ENCODE measurements around the gene FOXP2.
"Not testable (repeated sequence)": the region's sequence is repeated elsewhere in the genome, so short reads cannot be mapped to it uniquely, and the experiment has no call there.

FOXP2 gene

DNA sequence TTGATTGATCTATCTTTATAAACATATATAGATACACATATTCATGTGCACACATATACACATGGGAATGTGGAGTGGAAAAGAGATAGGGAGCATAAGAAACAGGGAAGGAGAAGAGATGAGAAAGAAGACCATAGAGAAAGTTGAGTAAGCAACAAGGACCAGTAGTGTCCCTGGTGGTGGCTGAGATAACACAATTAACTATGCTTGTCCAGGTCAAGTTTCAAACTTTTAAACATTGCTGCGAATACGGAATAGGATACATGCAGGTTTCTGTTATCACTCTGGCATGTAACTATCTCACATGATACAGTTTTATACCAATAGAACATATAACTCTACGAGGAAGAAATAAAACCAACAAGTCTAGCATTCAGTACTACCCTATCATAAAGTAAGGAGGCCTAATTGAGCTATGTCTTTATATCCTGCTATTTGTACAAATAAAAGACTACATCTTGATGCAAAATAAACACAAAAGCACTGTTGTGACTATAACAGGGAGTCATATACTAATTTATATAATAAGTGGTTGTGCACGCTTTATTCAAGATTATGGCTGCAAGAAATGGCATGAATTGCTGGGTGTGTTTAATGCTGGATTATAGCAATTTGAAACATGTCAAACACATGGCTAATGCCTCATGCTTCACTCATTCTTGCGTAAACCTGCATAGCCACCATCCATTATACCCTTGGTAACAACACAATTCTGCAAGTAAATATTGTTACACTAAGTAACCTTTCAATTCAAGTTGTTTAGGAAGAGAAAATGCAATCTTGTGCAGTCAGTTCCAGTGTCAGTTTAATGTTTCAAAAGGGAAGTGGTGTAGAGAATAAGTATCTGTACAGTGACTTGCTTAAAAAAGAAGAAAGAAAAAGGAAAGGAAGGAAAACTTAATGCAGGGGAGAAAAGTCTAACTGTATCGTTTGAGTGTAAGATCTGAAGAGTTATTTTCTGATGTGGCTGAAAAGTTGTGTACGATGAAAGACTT, 8.2 kb downstream of the FOXP2 start:
- DNase-seq: no peak

- DNase-seq: no peak
These were observed 11.8 kb downstream of the FOXP2 start for GRCh38 chr7:114426382-114426781.

DNA sequence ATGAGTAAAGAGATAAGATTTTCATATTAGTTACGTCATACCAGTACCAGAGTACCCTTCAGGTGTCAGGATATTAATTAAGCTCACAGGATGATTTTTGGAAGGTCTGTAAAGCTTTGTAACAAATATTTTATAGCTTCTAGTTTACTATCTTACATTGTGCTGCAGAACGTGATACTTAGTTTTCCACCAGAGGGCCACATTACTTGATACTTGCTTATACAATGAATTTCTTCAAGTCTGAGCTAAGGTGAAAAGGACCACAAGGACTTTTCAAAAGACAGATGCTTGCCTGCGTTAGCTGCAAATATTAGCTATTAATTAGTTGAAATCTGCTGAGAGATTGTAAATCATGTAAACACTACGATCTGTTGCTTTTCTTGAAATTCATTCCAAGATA, 12.2 kb downstream of the FOXP2 start:
- no peak for DNase-seq

DNA sequence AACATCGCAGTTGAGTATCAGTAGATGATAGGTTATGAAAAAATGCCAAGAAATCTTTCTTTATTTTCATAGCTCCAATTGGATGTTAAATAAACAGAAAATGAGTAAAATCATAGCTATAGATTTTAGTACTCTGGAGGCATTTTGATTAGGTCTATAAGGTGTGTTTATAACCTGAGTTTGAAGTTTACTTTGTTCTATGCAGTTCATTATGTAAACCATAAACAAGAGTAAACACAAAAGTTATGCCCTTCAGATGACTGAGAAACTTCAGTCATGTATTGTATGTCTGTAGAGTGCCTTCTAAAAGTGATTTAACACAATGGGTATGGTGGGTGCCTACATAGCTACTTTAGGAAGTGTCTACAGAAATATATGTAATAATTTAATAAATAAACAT, 13.6 kb downstream of the FOXP2 start:
- DNase-seq: no peak

DNA sequence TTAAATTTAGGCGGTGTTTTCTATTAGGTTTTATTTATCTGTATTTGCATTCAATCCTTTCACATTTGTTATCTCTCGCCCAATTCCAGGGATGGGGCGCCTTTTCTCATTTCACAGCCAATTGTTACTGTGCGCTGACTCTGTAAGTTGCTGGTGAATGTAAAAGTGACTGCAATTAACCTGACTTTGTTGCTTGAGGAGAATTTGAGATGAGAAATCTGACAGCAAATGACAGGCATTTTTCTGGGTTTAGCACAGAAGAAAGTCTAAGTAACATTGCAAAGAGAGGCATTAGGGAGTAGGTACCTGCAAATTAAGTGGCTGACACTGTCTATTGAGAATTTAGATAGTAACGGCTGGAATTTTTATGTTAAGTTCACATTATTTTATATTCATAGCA, 16.6 kb downstream of the FOXP2 start:
- DNase-seq: no peak

GRCh38 chr7:114432061-114432460, 17.4 kb downstream of the FOXP2 start:
- no peak for DNase-seq

DNA sequence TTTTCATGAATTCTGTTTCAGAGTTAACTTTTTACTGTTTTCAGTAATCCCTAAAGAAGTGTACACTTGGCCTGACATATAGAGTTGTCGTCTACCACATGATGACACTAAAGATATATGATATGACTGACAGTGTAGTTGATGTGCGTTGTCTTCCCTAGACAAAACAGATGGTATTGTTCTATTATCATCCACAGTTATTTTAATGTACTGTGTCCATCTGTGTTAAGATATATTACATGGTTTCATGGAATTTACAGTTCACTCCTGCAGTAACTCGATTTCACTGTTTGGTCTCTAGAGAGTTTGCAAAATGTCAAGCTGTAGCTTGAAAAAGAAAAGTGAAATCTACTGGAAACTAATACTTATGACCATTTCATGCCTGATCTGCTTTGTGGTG, 18.1 kb downstream of the FOXP2 start:
- no peak for DNase-seq

DNA sequence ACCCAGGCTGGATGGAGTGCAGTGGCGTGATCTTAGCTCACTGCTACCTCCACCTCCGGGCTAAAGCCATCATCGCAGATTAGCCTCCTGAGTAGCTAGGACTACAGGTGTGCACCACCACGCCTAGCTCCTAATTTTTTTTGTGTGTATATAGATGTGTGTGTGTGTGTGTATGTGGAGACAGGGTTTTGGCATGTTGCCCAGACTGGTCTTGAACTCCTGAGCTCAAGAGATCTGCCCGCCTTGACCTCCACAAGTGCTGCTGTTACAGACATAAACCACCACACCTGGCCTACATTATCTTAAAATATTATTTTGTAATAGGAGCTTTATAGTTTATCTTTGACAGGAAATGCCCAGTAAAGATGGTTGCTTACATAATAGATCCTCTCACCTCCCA, 25.0 kb downstream of the FOXP2 start:
- DNase-seq: no peak

- not testable (repeated sequence) for DNase-seq
These were observed 26.3 kb downstream of the FOXP2 start for GRCh38 chr7:114440927-114441326.

GRCh38 chr7:114444196-114444595, 29.6 kb downstream of the FOXP2 start:
- no peak for DNase-seq

- DNase-seq: no peak
These were observed 35.8 kb downstream of the FOXP2 start for GRCh38 chr7:114450431-114450830.

GRCh38 chr7:114459574-114459973, 45.0 kb downstream of the FOXP2 start:
- DNase-seq: no peak

- DNase-seq: no peak
These were observed 45.4 kb downstream of the FOXP2 start for GRCh38 chr7:114460021-114460420.

GRCh38 chr7:114466917-114467316, 52.3 kb downstream of the FOXP2 start:
- DNase-seq: no peak

DNA sequence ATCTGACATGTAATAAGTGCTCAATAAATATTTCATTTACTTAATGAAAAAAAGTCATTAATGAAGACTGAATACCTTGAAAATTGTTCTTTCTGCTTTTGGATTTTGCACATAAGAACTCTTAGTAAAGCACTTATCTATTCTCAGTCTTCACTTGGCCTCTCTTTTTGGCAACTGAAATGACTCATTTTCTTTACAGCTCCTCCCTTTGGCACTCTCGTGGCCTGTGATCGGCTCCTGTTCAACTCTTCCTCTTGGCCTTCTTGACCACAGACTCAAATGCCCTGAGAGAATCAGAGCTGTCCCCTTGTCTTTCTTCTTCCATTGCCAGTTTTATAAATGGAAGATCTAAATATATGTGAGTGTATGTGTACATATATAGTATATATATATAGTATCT, 54.2 kb downstream of the FOXP2 start:
- no peak for DNase-seq

- no peak for DNase-seq
These were observed 58.4 kb downstream of the FOXP2 start for GRCh38 chr7:114472896-114473512.

DNA sequence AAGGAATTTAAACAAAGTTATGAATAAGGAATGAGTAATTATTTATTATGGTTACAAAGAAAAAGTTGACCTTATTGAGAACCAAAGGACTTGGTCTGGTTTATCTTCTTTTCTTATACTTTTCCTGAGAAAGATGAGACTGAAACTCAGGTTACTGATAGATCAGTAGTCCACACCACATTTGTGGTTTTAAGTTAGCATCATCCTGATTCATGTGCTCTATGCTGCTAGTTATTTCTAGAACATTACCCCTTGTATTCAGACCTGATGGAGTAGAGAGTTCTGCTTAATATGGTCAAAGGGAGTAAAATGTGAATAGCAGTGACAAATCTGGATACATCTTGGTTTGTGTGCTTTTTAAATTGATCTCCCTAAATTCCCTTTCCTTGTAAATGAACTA, 63.8 kb downstream of the FOXP2 start:
- DNase-seq: no peak

DNA sequence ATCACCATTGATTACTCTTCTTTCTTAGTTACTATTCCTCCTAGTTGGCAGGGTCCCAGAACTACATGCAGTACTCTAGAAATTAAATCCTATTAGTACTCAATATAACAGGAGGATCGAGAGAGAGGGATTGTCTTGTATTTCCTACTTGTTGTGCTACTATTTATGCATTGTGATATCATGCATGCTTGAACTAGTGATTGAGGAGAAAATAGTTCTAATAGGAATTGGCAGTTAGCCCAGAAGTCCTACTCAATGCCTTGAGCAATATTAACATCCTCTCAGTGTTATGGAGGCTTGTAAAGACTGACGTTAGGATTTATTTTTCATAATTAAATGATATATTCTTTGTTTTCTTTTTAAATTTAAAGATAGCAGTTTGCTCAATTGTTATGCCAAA, 67.4 kb downstream of the FOXP2 start:
- DNase-seq: no peak

GRCh38 chr7:114484226-114484625, 69.6 kb downstream of the FOXP2 start:
- DNase-seq: no peak

GRCh38 chr7:114487174-114487573, 72.6 kb downstream of the FOXP2 start:
- DNase-seq: no peak

DNA sequence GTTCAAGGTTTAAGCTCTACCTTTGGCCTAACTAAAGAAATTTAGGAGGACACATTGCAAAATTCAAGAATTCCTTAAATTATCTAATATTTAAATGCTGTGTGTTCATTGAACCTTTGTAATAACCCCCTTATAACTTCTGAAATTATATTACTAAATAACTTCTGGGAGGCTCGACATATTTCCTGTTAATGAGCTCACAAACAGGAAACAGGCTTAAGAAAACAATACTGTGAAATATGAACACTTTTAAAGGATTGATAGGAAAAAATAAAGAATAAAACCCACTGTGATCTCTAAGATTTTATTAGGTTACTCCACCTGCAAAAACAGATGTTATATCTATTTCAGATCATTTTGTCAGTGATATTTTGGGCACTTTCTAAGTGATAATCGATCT, 74.1 kb downstream of the FOXP2 start:
- no peak for DNase-seq

DNA sequence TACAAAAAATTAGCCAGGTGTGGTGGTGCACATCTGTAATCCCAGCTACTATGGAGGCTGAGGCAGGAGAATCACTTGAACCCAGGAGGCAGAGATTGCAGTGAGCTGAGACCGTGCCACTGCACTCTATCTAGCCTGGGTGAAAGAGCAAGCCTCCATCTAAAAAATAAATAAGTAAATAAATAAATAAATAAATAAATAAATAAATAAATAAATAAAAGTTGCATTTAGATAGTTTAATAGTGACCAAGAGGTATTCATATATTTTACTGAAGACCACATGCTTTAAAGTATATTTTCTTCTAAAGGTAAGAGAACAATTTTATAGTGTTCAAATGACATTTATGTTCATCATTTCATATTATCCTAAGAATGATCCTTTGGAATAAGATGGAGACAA, 82.9 kb downstream of the FOXP2 start:
- DNase-seq: not testable (repeated sequence)

GRCh38 chr7:114502454-114503254, 88.0 kb downstream of the FOXP2 start:
- no peak for DNase-seq

DNA sequence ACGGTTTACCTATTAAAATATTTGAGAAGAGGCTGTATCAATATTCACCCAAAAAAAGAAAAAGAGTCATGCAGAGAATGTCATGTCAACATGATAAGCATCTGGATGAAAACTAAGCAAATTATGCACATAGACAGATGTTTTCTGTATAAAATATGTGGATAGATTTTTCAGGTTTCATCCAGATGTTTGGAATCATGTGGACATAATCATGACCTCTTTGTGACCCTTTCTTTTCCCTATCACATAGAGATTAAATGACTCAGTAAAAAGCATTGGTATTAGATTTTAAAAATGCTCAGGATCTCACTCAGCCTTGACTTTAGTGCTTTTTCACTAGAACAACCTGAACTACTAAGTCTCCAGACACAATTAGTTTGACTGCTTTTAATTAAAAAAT, 90.0 kb downstream of the FOXP2 start:
- DNase-seq: no peak
